Smooth muscle cell (in vitro differentiated cells): ENCODE results near the gene LENEP. TPM values are rescaled to one million over a fixed set of nuclear protein-coding genes. Genes with fewer than 3 reads are reported as not detected.

ENCODE experiments used
- DNase-seq: peaks from one replicate; lab custom pipeline; 2025; ENCODE audit not compliant: unreplicated experiment; lab: John Stamatoyannopoulos, UW
- H2AFZ ChIP-seq: fragments of 200-600 bp; sonication (generic); 2 replicates; pipeline ENCODE4 v1.6.0; 2016; ENCODE audit warnings: antibody characterized with exemption, low read depth, mild to moderate bottlenecking
- H3F3A ChIP-seq: fragments of 200-600 bp; sonication (generic); 2 replicates; pipeline ENCODE4 v1.6.0; 2017; ENCODE audit warnings: antibody characterized with exemption, low read depth
- H3K27ac ChIP-seq: fragments of 200-600 bp; sonication (generic); 2 replicates; pipeline ENCODE4 v1.5.1; 2016; ENCODE audit warnings: low read depth, mild to moderate bottlenecking
- H3K27me3 ChIP-seq: fragments of 200-600 bp; sonication (generic); 2 replicates; pipeline ENCODE4 v1.6.1; 2016; ENCODE audit warnings: low read depth, mild to moderate bottlenecking
- H3K36me3 ChIP-seq: fragments of 200-600 bp; sonication (generic); 2 replicates; pipeline ENCODE4 v1.5.1; 2016; ENCODE audit warnings: low read depth
- H3K4me1 ChIP-seq: fragments of 200-600 bp; sonication (generic); 2 replicates; pipeline ENCODE4 v1.5.1; 2016; ENCODE audit warnings: low read depth
- H3K4me2 ChIP-seq: fragments of 200-600 bp; sonication (generic); 2 replicates; pipeline ENCODE4 v1.6.0; 2016; ENCODE audit warnings: mild to moderate bottlenecking
- H3K4me3 ChIP-seq: fragments of 200-600 bp; sonication (generic); 2 replicates; pipeline ENCODE4 v1.5.1; 2016; ENCODE audit warnings: mild to moderate bottlenecking
- H3K79me2 ChIP-seq: fragments of 200-600 bp; sonication (generic); 2 replicates; pipeline ENCODE4 v1.6.0; 2016; ENCODE audit warnings: low read depth, mild to moderate bottlenecking
- H3K9ac ChIP-seq: fragments of 200-600 bp; sonication (generic); 2 replicates; pipeline ENCODE4 v1.6.0; 2016; ENCODE audit warnings: low read depth
- H3K9me3 ChIP-seq: fragments of 200-600 bp; sonication (generic); replicated peaks from 2 replicates; pipeline ENCODE4 v1.5.1; 2016; ENCODE audit warnings: low read depth
- H4K20me1 ChIP-seq: fragments of 200-600 bp; sonication (generic); 2 replicates; pipeline ENCODE4 v1.6.0; 2016; ENCODE audit warnings: low read depth
- WGBS: methylation state at CpG from one replicate; pipeline ENCODE4 v1.1.7; 2016; ENCODE audit warnings: low lambda C conversion rate; 5-methylcytosine and 5-hydroxymethylcytosine counted together
- polyA plus RNA-seq: library from polyadenylated mRNA; unstranded; fragments of >200 nt; fragmentation: Nextera tagmentation; extraction: Ambion mirVana; gene quantifications from 2 replicates; pipeline ENCODE4 v1.2.1, GENCODE V29; 2016
- total RNA-seq: library from RNA; depleted of rRNA; stranded (reverse); fragments of >200 nt; gene quantifications from 2 replicates; pipeline ENCODE4 v1.2.3, GENCODE V29; 2014
- TF ChIP-seq, protein P1 (sequence below): fragments of 200-600 bp; sonication (generic); IDR thresholded peaks from 2 replicates; pipeline ENCODE4 v1.5.1; 2017; ENCODE audit warnings: borderline replicate concordance, mild to moderate bottlenecking, antibody characterized with exemption; ENCODE audit not compliant: insufficient read depth, poor library complexity, severe bottlenecking

LENEP gene
- total and polyA plus RNA-seq, 2 experiments from 2014 or later, result not detected

DNA sequence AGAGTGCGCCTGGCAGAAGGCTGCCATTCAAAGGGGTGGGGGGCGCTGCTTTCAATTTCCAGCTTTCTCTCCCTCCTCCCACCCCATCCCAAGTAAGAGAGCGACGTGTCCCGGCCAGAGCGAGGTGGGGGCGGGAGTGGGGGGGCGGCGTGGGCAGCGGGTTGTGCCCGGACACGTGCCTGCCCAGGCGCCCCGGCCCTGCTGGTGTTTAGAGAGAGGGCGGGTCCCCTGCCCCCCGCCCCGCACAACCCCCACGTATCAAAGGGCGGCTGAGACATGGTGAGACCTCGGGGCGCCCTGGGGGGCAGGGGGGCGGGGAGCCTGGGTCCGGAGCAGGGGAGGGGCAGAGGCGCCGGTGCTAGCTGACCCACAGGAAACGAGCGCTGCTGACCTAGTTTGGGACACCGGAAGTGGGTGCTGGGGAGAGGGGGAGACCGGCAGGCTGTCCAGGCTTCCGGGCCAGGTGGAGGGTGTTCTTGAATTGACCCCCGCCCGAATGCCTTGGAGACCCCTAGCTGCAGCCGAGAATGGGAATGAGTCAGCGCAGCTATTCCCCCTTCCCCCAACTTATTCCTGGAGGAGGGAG, 10.5 kb downstream of the LENEP start:
- peak overlapping the region; percentile 84 for H3K4me2 ChIP-seq
- no peak for DNase-seq
- H3F3A ChIP-seq, result peaks cover 10% of the 10 kb centered on the region
- no peaks in the 10 kb centered on the region for H3K36me3 ChIP-seq
- H3K9me3 ChIP-seq, result no peaks in the 10 kb centered on the region
- H3K27ac ChIP-seq, result peak overlapping the region; percentile 45
- H3K79me2 ChIP-seq, result peaks cover 41% of the 10 kb centered on the region
- peak overlapping the region; percentile 74 for H3K9ac ChIP-seq
- H3K4me1 ChIP-seq, result peaks cover 23% of the 10 kb centered on the region
- H3K4me3 ChIP-seq, result peak overlapping the region; percentile 73
- H4K20me1 ChIP-seq, result peaks cover 30% of the 10 kb centered on the region
- H2AFZ ChIP-seq, result peak overlapping the region; percentile 50
- WGBS, result 0% methylated on average over 19 of the region's 34 CpGs
- no peaks in the 10 kb centered on the region for H3K27me3 ChIP-seq
- TF ChIP-seq, protein P1, sequence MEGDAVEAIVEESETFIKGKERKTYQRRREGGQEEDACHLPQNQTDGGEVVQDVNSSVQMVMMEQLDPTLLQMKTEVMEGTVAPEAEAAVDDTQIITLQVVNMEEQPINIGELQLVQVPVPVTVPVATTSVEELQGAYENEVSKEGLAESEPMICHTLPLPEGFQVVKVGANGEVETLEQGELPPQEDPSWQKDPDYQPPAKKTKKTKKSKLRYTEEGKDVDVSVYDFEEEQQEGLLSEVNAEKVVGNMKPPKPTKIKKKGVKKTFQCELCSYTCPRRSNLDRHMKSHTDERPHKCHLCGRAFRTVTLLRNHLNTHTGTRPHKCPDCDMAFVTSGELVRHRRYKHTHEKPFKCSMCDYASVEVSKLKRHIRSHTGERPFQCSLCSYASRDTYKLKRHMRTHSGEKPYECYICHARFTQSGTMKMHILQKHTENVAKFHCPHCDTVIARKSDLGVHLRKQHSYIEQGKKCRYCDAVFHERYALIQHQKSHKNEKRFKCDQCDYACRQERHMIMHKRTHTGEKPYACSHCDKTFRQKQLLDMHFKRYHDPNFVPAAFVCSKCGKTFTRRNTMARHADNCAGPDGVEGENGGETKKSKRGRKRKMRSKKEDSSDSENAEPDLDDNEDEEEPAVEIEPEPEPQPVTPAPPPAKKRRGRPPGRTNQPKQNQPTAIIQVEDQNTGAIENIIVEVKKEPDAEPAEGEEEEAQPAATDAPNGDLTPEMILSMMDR, result no peak

DNA sequence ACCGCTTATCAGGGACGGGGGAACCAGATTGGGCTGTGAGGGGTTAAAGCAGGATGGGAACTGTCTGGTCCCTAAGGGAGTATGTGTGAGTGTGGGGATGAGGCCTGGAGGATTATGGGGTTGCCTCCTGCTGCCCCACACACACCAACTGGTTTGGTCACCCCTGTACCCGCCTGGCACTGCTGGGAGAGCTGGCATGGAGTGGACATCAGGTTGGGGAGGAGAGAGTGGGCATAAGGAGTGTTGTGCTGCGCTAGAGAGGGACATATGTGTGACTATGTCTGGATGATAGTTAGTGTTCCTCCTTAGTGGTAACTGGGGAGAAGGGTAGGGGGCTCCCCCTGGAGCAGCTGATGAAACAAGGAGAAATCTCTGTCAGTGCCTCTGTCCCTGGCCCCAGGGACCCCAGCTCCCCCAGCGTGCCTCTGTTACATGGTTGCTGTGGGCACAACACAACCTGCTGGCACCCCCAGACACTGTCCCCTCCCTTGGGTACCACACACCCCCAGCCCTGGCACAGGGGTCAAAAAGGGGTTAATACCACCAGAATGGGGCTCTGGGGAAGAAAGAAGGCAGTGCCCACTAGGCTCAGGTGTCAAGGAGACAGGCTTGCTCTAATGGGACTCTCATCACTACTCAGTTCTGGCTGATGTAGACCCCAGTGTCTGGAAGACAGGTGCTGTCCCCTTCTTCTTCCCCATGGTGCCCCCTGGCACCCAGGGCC, 11.1 kb downstream of the LENEP start:
- WGBS, result 47% methylated on average over 5 of the region's 5 CpGs
- peaks cover 36% of the 10 kb centered on the region for H4K20me1 ChIP-seq
- peak overlapping the region; percentile 50 for H2AFZ ChIP-seq
- H3F3A ChIP-seq, result peaks cover 10% of the 10 kb centered on the region
- no peaks in the 10 kb centered on the region for H3K36me3 ChIP-seq
- peak overlapping the region; percentile 74 for H3K9ac ChIP-seq
- no peaks in the 10 kb centered on the region for H3K9me3 ChIP-seq
- H3K4me1 ChIP-seq, result peaks cover 28% of the 10 kb centered on the region
- H3K4me2 ChIP-seq, result peak overlapping the region; percentile 84
- H3K27ac ChIP-seq, result peak overlapping the region; percentile 44
- DNase-seq, result no peak
- TF ChIP-seq, protein P1, result no peak
- H3K79me2 ChIP-seq, result peaks cover 46% of the 10 kb centered on the region
- peak overlapping the region; percentile 73 for H3K4me3 ChIP-seq
- H3K27me3 ChIP-seq, result no peaks in the 10 kb centered on the region

DNA sequence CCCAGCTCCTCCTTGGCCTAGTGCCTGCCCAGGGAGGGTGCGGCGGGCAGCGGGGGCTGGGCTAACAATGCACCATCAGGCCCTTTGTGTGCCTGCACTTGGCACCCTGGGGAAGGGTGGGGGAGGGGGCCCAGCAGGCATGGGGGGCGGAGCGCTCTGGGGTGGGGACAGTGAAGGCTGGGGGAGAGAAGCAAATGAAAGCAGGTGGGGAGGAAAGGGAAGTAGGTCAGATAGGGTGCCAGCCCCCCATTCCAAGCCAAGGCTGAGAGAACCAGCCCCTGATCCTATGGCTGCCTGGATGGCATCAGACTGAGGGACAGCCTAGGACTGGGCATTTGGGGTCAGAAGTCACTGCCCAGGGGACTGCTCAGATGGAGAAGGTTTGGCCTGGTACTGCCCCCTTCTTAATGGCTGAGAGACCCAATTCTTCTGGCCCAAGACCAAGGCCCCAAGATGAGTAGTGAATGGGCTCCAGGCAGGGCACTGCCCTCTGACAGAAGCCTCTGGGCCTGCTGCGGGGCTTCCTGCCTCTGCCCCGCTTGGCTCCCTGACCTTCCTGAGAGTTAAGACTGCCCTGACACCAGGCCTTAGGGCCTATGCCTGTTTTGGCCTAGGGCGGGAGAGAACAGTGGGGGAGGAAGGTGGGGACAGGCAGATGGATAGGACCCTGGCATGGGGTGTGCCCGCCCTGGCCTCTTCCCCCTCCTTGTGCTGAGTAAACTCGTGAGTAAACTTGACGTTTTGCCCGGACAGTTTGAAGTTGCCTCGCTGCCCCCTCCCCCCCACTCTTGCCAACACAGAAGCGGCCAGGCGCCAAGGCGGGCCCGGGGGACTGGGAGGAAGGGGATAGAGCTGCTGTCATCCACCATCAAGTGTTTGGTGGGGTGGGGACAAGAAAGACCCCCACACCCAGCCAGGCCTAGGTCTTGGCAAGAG, 12.0 kb downstream of the LENEP start:
- no peaks in the 10 kb centered on the region for H3K9me3 ChIP-seq
- 94% methylated on average over 12 of the region's 17 CpGs for WGBS
- H3K27ac ChIP-seq, result no peak overlapping the region
- no peaks in the 10 kb centered on the region for H3K36me3 ChIP-seq
- no peaks in the 10 kb centered on the region for H3K27me3 ChIP-seq
- no peak overlapping the region for H3K4me3 ChIP-seq
- no peak overlapping the region for H3K9ac ChIP-seq
- TF ChIP-seq, protein P1, result no peak
- DNase-seq, result no peak
- H3K4me2 ChIP-seq, result no peak overlapping the region
- H3K79me2 ChIP-seq, result peaks cover 49% of the 10 kb centered on the region
- H4K20me1 ChIP-seq, result peaks cover 44% of the 10 kb centered on the region
- H2AFZ ChIP-seq, result no peak overlapping the region
- peaks cover 20% of the 10 kb centered on the region for H3K4me1 ChIP-seq
- peaks cover 6% of the 10 kb centered on the region for H3F3A ChIP-seq
